GM18909 (cell line): Measurements from ENCODE around the gene ITPR2.
"Not testable (repeated sequence)": the region's sequence is repeated elsewhere in the genome, so short reads cannot be mapped to it uniquely, and the experiment has no call there.

Source experiments
- ATAC-seq: cut with Tn5 transposase; IDR thresholded peaks from one replicate; pipeline ENCODE4 v1.9.1; 2021; ENCODE audit warnings: mild to moderate bottlenecking; ENCODE audit not compliant: unreplicated experiment, poor library complexity

The ITPR2 gene

GRCh38 chr12:26791301-26791791 lies 41.6 kb downstream of the ITPR2 start:
- ATAC-seq = peak; percentile 57

GRCh38 chr12:26790645-26790994 lies 42.4 kb downstream of the ITPR2 start:
- no peak for ATAC-seq

DNA sequence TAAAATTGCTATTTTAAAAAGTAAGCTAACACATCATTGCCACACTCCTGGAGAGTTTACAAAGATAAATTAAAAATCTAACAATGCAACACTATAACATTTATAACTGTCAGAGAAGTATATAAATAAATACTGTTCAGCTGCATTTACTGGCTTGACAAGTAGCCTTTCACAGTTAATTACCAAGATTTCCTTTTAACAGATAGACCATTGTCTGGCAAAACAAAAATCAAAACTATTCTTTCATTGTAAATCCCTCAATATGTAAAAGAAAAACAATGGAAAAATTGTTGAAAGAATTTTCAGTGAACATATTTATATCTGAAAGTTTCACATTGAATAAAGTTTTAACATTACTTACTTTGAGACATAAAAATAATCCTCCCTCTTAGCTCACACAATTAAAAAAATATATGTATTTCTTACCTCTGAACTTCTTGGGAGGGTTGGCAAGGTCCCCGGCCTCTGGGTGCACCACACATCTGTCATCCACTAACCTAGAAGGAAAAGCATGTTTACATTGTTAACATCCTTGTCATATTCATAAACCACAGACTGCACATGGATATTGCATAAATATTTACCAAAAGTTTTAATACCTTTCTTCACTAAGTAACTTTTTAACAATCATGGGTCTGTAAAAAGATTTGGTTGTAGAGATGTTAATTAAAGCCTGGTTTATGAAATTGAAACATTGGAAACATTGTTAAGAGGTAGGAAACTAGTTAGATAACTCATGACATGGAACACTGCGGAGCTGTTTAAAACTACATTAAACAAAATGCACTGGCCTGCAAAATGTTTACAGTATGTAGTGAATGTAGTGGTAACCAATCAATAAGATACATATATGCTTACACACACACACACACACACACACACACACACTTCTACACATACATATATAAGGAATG lies 43.0 kb downstream of the ITPR2 start:
- no peak for ATAC-seq

DNA sequence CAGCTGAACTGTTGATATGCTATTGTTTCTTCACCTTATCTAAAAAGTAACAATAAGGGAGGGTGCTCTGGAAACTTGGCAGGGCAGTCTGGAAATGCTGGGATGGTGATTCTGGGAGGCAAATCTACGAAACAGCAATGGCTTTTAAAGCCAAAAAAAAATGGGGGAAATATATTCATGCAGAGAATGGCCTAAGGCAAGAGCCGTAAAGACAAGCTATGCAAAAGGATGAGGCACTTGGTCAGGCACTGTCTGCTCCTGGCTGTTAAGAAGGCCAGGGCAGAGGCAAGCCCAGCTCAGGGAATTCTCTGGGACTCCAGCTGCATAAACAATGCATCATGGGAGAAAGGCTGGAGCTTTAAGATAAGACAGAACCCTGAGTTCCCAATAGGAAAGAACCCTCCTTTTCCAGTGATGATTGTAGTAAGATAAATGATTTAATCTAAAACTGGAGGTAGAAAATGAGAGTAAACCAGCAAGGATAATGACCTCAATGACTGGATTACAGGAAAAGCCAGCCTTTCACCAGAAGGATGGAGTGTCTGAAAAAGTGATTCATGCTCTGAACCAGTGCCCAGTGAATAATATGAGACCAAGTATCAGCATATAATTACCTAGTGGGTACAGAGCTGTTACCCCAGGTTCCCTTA lies 46.0 kb downstream of the ITPR2 start:
- no peak for ATAC-seq

- ATAC-seq = no peak
These were observed 46.5 kb downstream of the ITPR2 start for GRCh38 chr12:26786491-26786864.

- not testable (repeated sequence) for ATAC-seq
These were observed 49.1 kb downstream of the ITPR2 start for GRCh38 chr12:26783816-26784379.

DNA sequence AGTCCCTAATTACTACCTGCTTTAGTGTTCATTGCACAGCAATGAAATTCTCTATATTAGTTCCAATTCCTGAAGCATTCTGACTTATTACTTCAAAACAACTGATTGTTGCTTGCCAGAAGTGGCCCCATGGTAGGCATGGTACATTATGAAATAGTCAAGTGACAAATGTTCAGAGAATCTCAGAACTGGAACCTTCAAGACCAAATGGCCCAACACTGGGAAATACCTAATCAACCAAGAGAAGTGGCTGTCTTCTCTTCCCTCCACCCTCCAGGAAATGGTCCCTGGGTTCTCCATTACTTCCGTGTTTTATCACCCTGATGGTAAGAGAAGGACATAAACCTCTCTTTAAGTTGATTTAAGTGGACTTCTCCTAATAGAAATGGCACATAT lies 49.9 kb downstream of the ITPR2 start:
- ATAC-seq = no peak

DNA sequence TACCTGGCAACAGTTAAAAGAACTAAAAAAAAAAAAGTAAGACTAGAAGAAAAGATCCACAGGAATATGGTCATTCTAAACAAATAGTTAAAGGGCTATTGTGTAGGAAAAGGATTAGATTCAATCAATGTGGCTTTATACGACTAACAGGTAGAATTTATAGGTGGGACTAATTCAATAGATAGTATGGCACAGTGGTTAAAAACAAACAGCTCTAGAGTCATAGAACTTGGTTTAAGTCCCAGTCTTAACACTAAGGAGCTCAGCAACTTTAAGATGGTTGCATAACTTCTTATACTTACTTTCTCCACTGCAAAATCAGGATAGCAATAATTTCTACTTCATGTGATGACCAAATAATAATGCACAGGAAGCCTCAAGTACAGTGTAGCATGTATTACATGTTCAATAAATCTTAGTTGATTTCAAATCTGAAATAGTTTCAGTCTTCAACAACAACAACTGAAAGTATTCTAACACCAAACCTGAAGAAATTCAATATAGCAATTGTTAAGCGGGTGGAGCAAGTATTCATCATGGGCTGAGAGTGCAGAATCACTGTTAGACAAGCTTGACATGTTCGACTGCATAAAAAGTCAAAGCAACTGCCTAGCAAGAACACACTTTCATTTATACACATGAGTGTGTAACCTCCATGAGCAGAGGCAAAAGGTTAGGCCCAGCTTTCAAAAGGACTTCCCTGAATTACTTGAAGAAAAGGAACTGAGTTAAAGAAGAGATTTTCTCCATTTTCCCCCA lies 50.4 kb downstream of the ITPR2 start:
- ATAC-seq = no peak

DNA sequence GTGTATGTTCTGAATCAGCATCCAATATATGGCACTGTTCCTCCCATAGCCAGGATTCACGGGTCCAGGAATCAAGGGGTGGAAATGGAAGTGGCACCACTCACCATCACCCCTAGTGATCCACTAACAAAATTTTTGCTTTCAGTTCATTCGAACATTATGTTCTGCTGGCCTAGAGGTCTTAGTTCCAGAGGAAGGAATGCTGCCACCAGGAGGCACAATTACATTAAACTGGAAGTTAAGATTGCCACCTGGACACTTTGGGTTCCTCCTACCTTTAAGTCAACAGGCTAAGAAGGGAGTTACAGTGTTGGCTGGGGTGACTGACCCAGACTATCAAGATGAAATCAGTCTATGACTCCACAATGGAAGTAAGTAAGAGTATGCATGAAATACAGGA lies 52.3 kb downstream of the ITPR2 start:
- ATAC-seq = not testable (repeated sequence)

- ATAC-seq = not testable (repeated sequence)
These were observed 54.7 kb downstream of the ITPR2 start for GRCh38 chr12:26778173-26778775.

DNA sequence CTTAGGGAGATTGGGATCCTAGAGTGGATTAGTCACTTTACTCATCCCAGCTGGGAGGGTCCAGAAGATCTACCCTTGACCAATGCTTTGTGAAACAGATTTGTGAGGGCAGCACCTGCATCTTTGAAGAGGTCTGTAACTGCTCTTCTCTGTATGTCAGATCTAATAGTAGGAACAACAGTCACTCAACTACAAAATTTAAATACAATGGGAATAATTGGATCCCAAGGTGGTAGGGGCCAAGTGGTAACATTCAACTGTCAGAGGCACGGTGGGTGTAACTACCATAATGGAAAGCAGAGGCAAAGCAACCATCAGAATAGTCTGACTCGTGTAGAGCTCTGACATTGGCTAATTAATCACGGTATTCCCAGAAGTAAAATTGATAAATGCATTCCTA lies 55.8 kb downstream of the ITPR2 start:
- no peak for ATAC-seq

DNA sequence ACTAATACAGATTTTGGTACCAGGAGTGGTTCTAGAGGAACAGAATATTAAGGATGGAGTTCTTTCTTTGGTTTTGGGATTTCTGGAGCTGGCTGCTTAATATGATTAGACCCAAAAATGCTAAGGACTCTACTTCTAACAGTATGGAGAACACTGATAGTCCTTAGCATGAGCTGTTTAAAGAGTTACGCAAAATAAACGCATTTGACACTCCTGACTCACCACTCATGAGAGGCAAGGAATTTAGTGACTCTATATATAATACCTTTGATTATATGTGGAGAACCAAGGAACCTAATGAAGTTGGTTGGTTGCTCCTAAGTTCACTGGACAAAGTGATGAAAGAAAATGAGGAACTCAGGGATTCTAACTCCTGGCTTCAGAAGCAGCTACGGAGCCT lies 57.0 kb downstream of the ITPR2 start:
- not testable (repeated sequence) for ATAC-seq

- no peak for ATAC-seq
These were observed 59.5 kb downstream of the ITPR2 start for GRCh38 chr12:26773313-26774104.

DNA sequence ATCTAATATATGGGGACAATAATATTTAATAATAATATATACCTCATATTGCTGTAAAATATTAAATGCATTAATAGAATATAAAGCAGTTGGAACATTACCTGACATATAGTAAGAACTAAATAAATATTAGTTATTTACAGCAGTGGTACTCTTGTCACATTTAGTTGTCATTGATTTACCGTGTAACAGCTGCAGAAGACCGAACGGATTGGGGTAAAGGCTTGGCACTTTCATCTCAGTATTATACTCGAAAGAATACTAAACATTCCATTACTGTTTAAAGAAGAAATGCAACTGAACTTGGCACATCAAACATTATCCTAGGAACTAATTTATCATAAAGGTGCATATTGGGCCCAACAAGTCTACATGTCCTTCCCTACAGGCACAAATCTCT lies 61.1 kb downstream of the ITPR2 start:
- no peak for ATAC-seq

GRCh38 chr12:26770239-26771070 lies 62.5 kb downstream of the ITPR2 start:
- ATAC-seq = no peak

- ATAC-seq = no peak
These were observed 63.4 kb downstream of the ITPR2 start for GRCh38 chr12:26769611-26770010.

GRCh38 chr12:26768611-26769603 lies 64.1 kb downstream of the ITPR2 start:
- ATAC-seq = peak; percentile 78
